K562 (cell line): ENCODE results near the gene MLLT11.

Experiments
- CREM ChIP-seq: IDR thresholded peaks from 2 replicates; pipeline ENCODE4 v1.6.1; 2014; ENCODE audit warnings: antibody characterized with exemption, low read depth
- HEY1 ChIP-seq: fragments of 250-450 bp; sonication (Bioruptor Pico); IDR thresholded peaks from 2 replicates; pipeline ENCODE4 v1.5.0; 2020; ENCODE audit warnings: mild to moderate bottlenecking, moderate library complexity, borderline replicate concordance
- NFXL1 ChIP-seq: fragments of 450-650 bp; formaldehyde crosslinking; IDR thresholded peaks from 2 replicates; pipeline ENCODE4 v1.4.0; 2021; ENCODE audit warnings: mild to moderate bottlenecking
- PHF21A ChIP-seq: fragments of 450-650 bp; IDR thresholded peaks from 2 replicates; pipeline ENCODE4 v1.6.1; 2017; ENCODE audit warnings: low read depth, borderline replicate concordance
- ZNF133 ChIP-seq: fragments of 250-450 bp; sonication (Bioruptor Pico); IDR thresholded peaks from 2 replicates; pipeline ENCODE4 v1.4.0; 2020; ENCODE audit warnings: mild to moderate bottlenecking
- TF ChIP-seq, protein P1 (sequence below): fragments of 450-650 bp; IDR thresholded peaks from 2 replicates; pipeline ENCODE4 v1.6.1; 2016; ENCODE audit warnings: missing biosample characterization, missing genetic modification characterization

DNA sequence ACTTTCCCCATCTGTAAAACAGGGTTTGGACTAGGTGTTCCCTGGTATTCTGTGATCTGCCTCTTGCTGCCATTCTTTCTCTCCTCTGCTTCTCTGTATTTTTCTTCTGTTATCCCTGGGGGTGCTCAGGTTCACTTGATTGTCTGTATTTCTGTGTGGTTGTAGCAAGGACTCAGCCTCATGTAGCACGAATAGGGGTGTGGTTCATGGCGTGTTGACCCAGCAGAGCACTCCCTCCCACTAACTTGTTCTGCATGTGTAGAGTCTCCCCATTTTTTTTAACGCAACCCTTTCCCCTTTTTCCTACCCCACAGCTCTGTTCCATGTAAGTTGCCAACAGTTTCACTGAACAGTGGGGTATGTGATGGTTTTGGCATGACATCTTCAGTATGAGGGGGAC lies 25.0 kb upstream of the MLLT11 start:
- TF ChIP-seq PHF21A (no peak), NFXL1 (CRISPR knock-in tag) (no peak), HEY1 (CRISPR knock-in tag) (no peak), ZNF133 (CRISPR knock-in tag) (no peak), CREM (no peak)
- TF ChIP-seq, protein P1, sequence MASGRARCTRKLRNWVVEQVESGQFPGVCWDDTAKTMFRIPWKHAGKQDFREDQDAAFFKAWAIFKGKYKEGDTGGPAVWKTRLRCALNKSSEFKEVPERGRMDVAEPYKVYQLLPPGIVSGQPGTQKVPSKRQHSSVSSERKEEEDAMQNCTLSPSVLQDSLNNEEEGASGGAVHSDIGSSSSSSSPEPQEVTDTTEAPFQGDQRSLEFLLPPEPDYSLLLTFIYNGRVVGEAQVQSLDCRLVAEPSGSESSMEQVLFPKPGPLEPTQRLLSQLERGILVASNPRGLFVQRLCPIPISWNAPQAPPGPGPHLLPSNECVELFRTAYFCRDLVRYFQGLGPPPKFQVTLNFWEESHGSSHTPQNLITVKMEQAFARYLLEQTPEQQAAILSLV (tag) = no peak
